ENCODE measurements around the gene PARP3.

DNA sequence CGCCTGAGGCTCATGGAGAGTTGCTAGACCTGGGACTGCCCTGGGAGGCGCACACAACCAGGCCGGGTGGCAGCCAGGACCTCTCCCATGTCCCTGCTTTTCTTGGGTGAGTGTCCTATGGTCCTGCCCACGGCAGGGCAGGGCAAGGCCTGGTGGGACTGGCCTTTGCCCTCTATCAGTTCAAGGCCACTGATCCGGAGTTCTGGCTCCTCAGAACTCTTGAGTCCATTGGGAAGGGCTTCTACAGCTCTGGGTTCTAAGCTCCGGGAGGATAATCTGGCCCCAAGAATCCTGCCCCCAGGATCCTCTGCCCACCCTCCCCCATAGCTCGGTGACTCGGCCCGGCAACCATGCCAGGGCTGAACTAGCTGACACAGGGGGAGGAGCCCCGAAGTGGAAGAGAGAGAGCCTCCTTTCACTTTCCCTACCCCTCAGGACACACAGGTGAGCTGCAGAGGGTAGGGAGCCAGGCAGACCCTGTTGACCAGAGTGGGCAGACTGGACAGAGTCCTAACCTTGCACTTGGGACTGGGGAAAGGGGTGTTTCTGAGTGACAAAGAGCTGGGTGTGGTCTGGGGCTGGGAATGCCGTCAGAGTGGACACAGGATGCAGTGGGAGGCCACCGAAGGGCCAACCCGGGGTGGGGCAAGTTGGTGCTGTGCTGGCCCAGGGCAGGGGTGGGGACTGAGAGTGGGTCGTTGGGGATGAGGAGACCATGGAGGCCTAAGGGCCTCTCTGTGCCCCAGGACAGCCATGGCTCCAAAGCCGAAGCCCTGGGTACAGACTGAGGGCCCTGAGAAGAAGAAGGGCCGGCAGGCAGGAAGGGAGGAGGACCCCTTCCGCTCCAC is 664 bp downstream of the PARP3 start:
- TF ChIP-seq NFIC (IDR thresholded peaks at IDR 0.05) (no peak), YY1 (IDR thresholded peaks at IDR 0.05; ENCODE audit: low read depth) (no peak), MAX (IDR thresholded peaks at IDR 0.05) (no peak), CREB1 (IDR thresholded peaks at IDR 0.05; ENCODE audit: low read depth) (no peak), EP300 (IDR thresholded peaks at IDR 0.05; ENCODE audit: borderline replicate concordance) (no peak), RAD21 (IDR thresholded peaks at IDR 0.05; ENCODE audit: low read depth) (no peak), CEBPB (IDR thresholded peaks at IDR 0.05) (no peak)
- TF ChIP-seq, protein P1, sequence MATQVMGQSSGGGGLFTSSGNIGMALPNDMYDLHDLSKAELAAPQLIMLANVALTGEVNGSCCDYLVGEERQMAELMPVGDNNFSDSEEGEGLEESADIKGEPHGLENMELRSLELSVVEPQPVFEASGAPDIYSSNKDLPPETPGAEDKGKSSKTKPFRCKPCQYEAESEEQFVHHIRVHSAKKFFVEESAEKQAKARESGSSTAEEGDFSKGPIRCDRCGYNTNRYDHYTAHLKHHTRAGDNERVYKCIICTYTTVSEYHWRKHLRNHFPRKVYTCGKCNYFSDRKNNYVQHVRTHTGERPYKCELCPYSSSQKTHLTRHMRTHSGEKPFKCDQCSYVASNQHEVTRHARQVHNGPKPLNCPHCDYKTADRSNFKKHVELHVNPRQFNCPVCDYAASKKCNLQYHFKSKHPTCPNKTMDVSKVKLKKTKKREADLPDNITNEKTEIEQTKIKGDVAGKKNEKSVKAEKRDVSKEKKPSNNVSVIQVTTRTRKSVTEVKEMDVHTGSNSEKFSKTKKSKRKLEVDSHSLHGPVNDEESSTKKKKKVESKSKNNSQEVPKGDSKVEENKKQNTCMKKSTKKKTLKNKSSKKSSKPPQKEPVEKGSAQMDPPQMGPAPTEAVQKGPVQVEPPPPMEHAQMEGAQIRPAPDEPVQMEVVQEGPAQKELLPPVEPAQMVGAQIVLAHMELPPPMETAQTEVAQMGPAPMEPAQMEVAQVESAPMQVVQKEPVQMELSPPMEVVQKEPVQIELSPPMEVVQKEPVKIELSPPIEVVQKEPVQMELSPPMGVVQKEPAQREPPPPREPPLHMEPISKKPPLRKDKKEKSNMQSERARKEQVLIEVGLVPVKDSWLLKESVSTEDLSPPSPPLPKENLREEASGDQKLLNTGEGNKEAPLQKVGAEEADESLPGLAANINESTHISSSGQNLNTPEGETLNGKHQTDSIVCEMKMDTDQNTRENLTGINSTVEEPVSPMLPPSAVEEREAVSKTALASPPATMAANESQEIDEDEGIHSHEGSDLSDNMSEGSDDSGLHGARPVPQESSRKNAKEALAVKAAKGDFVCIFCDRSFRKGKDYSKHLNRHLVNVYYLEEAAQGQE (IDR thresholded peaks at IDR 0.05; ENCODE audit: low read depth), result no peak
